HepG2 (cell line): ENCODE data around the gene IRF2BPL. TPM values are rescaled to one million over a fixed set of nuclear protein-coding genes. Genes with fewer than 3 reads are reported as not detected.

Experiments used
- ATAC-seq: fragments of 200-7000 bp; cut with Tn5 transposase; 3 replicates; pipeline ENCODE4 v1.9.1; 2020; ENCODE audit warnings: mild to moderate bottlenecking, moderate library complexity
- BruUV-seq: library from RNA; stranded (reverse); fragments of 400-500 nt; replicated peaks from 2 replicates; lab custom pipeline; 2021; lab: Mats Ljungman, UMichigan
- CTCF ChIA-PET: fragments of 300-600 bp; formaldehyde crosslinking; extraction: SDS; loops from one replicate; lab custom pipeline; 2021; ENCODE audit warnings: low total read pairs, inconsistent platforms, low intra/inter-chr PET ratio; lab: Yijun Ruan, JAX
- POLR2A ChIA-PET: fragments of 350-600 bp; sonication (Branson Sonifier 250); formaldehyde crosslinking; loops from one replicate; lab custom pipeline; 2020; ENCODE audit warnings: antibody characterized with exemption, inconsistent platforms; lab: Yijun Ruan, JAX
- DNase-seq: peaks from one replicate; pipeline ENCODE4 v3.0.0-alpha.2; 2015; ENCODE audit warnings: low spot score
- FAIRE-seq: peaks from 3 replicates; lab custom pipeline; 2011; peaks lifted over from hg19 to GRCh38; lab: Jason Lieb, UNC
- H2AFZ ChIP-seq: one replicate; pipeline ENCODE4 v1.6.1; 2011; ENCODE audit warnings: low read length, inconsistent platforms
- H3K27ac ChIP-seq: fragments of 300-600 bp; 3 replicates; pipeline ENCODE4 v1.8.0; 2011; ENCODE audit warnings: mixed run types, mild to moderate bottlenecking, mixed read lengths, low read length, inconsistent platforms; ENCODE audit not compliant: insufficient read depth; ENCODE audit errors: extremely low read length
- H3K27me3 ChIP-seq, 2 experiments: fragments of 200-600 bp in 1 of 2; 2 replicates in 1 of 2; 3 replicates in 1 of 2; pipeline versions ENCODE4 v1.6.0 to v1.8.0; 2011; ENCODE audit warnings: low read length in 2 of 2, mild to moderate bottlenecking in 2 of 2, moderate library complexity in 2 of 2, inconsistent platforms in 1 of 2; ENCODE audit not compliant: insufficient read depth in 2 of 2, control insufficient read depth in 1 of 2
- H3K36me3 ChIP-seq, 2 experiments: fragments of 200-600 bp in 1 of 2; replicated peaks in 1 of 2; 2 replicates in 1 of 2; 3 replicates in 1 of 2; pipeline versions ENCODE4 v1.5.1 to v1.8.0; 2011; ENCODE audit warnings: low read length in 2 of 2, inconsistent platforms in 1 of 2; ENCODE audit not compliant: insufficient read depth in 2 of 2, control insufficient read depth in 1 of 2
- H3K4me1 ChIP-seq: 2 replicates; pipeline ENCODE4 v1.5.1; 2012; ENCODE audit warnings: low read length, inconsistent platforms; ENCODE audit not compliant: insufficient read depth
- H3K4me2 ChIP-seq: 2 replicates; pipeline ENCODE4 v1.6.0; 2011; ENCODE audit warnings: low read depth, low read length, inconsistent platforms
- H3K4me3 ChIP-seq, 3 experiments: fragments of 200-600 bp in 1 of 3; sonication (generic), shearing (Covaris generic) in 1 of 3; replicated peaks in 1 of 3; 2 replicates each; pipeline ENCODE4 v1.5.1; 2011 to 2016; ENCODE audit warnings: low read length in 3 of 3, inconsistent platforms in 2 of 3, low read depth in 2 of 3, mild to moderate bottlenecking in 2 of 3, control low read depth in 1 of 3, mixed read lengths in 1 of 3; ENCODE audit not compliant: insufficient read depth in 1 of 3
- H3K79me2 ChIP-seq: one replicate; pipeline ENCODE4 v1.6.1; 2011; ENCODE audit warnings: low read length, inconsistent platforms; ENCODE audit not compliant: insufficient read depth
- H3K9ac ChIP-seq: 2 replicates; pipeline ENCODE4 v1.6.0; 2011; ENCODE audit warnings: mild to moderate bottlenecking, low read depth, low read length, inconsistent platforms; ENCODE audit not compliant: insufficient read depth
- H3K9me3 ChIP-seq: 2 replicates; pipeline ENCODE4 v1.5.1; 2012; ENCODE audit warnings: mild to moderate bottlenecking, low read length
- H4K20me1 ChIP-seq: 2 replicates; pipeline ENCODE4 v1.6.0; 2011; ENCODE audit warnings: inconsistent platforms, mild to moderate bottlenecking, low read length, moderate library complexity; ENCODE audit not compliant: insufficient read depth
- EHMT2 ChIP-seq: fragments of 200-600 bp; sonication (generic); IDR thresholded peaks from 2 replicates; pipeline ENCODE4 v1.7.0; 2017; ENCODE audit warnings: antibody characterized with exemption, low read depth, low read length, borderline replicate concordance
- MTF2 ChIP-seq: sonication (generic); formaldehyde crosslinking; IDR thresholded peaks from 2 replicates; pipeline ENCODE4 v1.5.0; 2020; ENCODE audit warnings: missing genetic modification reagents, borderline replicate concordance
- MZF1 ChIP-seq: sonication (generic); formaldehyde crosslinking; IDR thresholded peaks from 2 replicates; pipeline ENCODE4 v1.8.1; 2023; ENCODE audit warnings: mild to moderate bottlenecking, missing genetic modification reagents, borderline replicate concordance
- NR2F2 ChIP-seq: IDR thresholded peaks from 2 replicates; pipeline ENCODE4 v1.6.1; 2012; ENCODE audit warnings: low read depth, inconsistent platforms, borderline replicate concordance
- TAF1 ChIP-seq: sonication (generic); formaldehyde crosslinking; IDR thresholded peaks from 2 replicates; pipeline ENCODE4 v1.4.0; 2020; ENCODE audit warnings: missing genetic modification reagents
- TP53 ChIP-seq: sonication (generic); formaldehyde crosslinking; conservative IDR thresholded peaks from 2 replicates; pipeline ENCODE4 v1.4.0; 2020; ENCODE audit warnings: missing genetic modification reagents
- TRIM24 ChIP-seq: sonication (generic); formaldehyde crosslinking; IDR thresholded peaks from 2 replicates; pipeline ENCODE4 v1.8.0; 2022; ENCODE audit warnings: mild to moderate bottlenecking, missing genetic modification reagents
- U2AF2 ChIP-seq: fragments of 200-400 bp; formaldehyde crosslinking; IDR thresholded peaks from 2 replicates; pipeline ENCODE4 v1.6.1; 2017; ENCODE audit warnings: low read depth, mild to moderate bottlenecking, low read length
- ZNF441 ChIP-seq: sonication (generic); formaldehyde crosslinking; IDR thresholded peaks from 2 replicates; pipeline ENCODE4 v1.7.0; 2021; ENCODE audit warnings: missing genetic modification reagents, borderline replicate concordance
- ZNF572 ChIP-seq: sonication (generic); formaldehyde crosslinking; IDR thresholded peaks from 2 replicates; pipeline ENCODE4 v1.5.1; 2020; ENCODE audit warnings: mild to moderate bottlenecking, missing genetic modification reagents
- ZNF614 ChIP-seq: IDR thresholded peaks from 2 replicates; pipeline ENCODE4 v1.6.1; 2018; ENCODE audit warnings: missing biosample characterization, missing genetic modification reagents, inconsistent platforms, borderline replicate concordance
- ZSCAN29 ChIP-seq: sonication (generic); formaldehyde crosslinking; conservative IDR thresholded peaks from 2 replicates; pipeline ENCODE4 v1.4.0; 2020; ENCODE audit warnings: mild to moderate bottlenecking, missing genetic modification reagents
- WGBS: methylation state at CpG from one replicate; pipeline ENCODE4 v1.1.6; 2017; ENCODE audit warnings: low lambda C conversion rate; 5-methylcytosine and 5-hydroxymethylcytosine counted together
- in situ Hi-C: cut with HindIII; loops from 2 replicates; pipeline ENCODE4 v1.10.0; 2017; ENCODE audit warnings: low pct_unique_long_range_greater_than_20kb; ENCODE audit not compliant: extremely low pct_ligation_motif_present
- intact Hi-C: fragments of 100-400 bp; cut with micrococcal nuclease; formaldehyde crosslinking; loops from one replicate; pipeline ENCODE4 v1.10.0; 2022; ENCODE audit not compliant: unreplicated experiment
- polyA plus RNA-seq, 8 experiments: library from polyadenylated mRNA; depleted of rRNA in 3 of 8; stranded (reverse) in 7 of 8; unstranded in 1 of 8; fragments of >200 nt; fragmentation: Illumina TruSeq in 4 of 8; extraction: Trizol in 4 of 8; gene quantifications; 2 replicates each; pipeline versions ENCODE4 v1.2.1 to v1.2.3, GENCODE V29; 2011 to 2016; ENCODE audit warnings: low read depth in 4 of 8, missing spikeins in 1 of 8, mixed read lengths in 1 of 8; ENCODE audit not compliant: insufficient read depth in 1 of 8
- total RNA-seq, 5 experiments: library from RNA; depleted of rRNA; stranded (reverse); fragments of >200 nt; fragmentation: Illumina TruSeq; extraction: Trizol; gene quantifications; 2 replicates each; pipeline ENCODE4 v1.2.3, GENCODE V29; 2016; ENCODE audit warnings: low read depth in 1 of 5
- TF ChIP-seq, protein P1 (sequence below): sonication (generic); formaldehyde crosslinking; IDR thresholded peaks from 2 replicates; pipeline ENCODE4 v1.4.0; 2020; ENCODE audit warnings: missing genetic modification reagents
- TF ChIP-seq, protein P2 (sequence below): sonication (generic); IDR thresholded peaks from 2 replicates; pipeline ENCODE4 v1.6.1; 2016; ENCODE audit warnings: low read depth, borderline replicate concordance
- TF ChIP-seq, protein P3 (sequence below): sonication (generic); formaldehyde crosslinking; IDR thresholded peaks from 2 replicates; pipeline ENCODE4 v1.8.1; 2023; ENCODE audit warnings: mild to moderate bottlenecking, missing genetic modification reagents
- TF ChIP-seq, protein P4 (sequence below): sonication (generic); formaldehyde crosslinking; IDR thresholded peaks from 2 replicates; pipeline ENCODE4 v1.5.0; 2020; ENCODE audit warnings: missing genetic modification reagents
- TF ChIP-seq, protein P5 (sequence below): sonication (generic); formaldehyde crosslinking; IDR thresholded peaks from 2 replicates; pipeline ENCODE4 v1.8.0; 2022; ENCODE audit warnings: missing genetic modification reagents, mild to moderate bottlenecking, borderline replicate concordance

The IRF2BPL gene
- total and polyA plus RNA-seq, 2 of the 13 experiments (the other 11 are each of a cell fraction or from before 2014, with no cell fraction given): 6.6 to 8.4 TPM

DNA sequence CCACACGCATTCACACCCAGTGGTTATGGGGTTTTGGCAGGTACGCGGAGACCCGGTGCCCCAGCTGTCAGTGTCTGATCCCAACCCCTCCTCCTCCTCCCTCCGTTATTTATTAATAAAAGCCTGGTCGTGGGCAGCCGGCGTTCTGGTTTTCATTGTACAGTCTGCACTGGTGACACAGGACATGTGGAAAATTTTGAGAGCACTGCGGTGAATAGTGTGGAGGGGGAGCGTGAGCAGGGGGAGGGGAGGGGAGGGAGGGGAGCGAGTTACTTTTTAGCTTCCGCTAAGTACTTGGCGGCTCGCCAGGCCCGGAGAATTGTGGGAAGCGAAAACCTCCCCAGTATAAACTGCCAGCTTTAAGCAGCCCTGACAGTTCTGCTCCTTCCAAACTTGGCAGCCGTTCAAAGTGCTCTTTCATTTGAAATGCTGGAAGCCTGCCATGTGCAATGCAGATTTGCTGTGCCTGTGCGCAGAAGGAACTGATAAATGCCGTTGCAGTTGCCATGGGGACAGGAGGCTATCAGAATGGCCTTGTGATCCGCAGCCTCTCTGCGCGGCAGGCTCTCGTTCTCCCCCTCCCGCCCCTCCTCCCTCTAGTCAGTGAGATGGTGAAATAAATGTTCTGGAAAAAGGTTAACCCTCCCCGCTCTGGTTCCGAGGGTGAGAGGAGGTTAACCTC lies 11.7 kb upstream of the IRF2BPL start (continued):
- TF ChIP-seq TP53 (CRISPR knock-in tag) (no peak), ZNF614 (CRISPR knock-in tag) (peak; percentile 59; the same call in 1 of the 2 replicates), ZNF572 (no peak)
- TF ChIP-seq, protein P1, sequence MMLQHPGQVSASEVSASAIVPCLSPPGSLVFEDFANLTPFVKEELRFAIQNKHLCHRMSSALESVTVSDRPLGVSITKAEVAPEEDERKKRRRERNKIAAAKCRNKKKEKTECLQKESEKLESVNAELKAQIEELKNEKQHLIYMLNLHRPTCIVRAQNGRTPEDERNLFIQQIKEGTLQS (CRISPR knock-in tag): no peak; the same call in 1 of the 2 replicates
- TF ChIP-seq, protein P2, sequence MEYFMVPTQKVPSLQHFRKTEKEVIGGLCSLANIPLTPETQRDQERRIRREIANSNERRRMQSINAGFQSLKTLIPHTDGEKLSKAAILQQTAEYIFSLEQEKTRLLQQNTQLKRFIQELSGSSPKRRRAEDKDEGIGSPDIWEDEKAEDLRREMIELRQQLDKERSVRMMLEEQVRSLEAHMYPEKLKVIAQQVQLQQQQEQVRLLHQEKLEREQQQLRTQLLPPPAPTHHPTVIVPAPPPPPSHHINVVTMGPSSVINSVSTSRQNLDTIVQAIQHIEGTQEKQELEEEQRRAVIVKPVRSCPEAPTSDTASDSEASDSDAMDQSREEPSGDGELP: no peak
- TF ChIP-seq, protein P3, sequence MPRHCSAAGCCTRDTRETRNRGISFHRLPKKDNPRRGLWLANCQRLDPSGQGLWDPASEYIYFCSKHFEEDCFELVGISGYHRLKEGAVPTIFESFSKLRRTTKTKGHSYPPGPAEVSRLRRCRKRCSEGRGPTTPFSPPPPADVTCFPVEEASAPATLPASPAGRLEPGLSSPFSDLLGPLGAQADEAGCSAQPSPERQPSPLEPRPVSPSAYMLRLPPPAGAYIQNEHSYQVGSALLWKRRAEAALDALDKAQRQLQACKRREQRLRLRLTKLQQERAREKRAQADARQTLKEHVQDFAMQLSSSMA: no peak

DNA sequence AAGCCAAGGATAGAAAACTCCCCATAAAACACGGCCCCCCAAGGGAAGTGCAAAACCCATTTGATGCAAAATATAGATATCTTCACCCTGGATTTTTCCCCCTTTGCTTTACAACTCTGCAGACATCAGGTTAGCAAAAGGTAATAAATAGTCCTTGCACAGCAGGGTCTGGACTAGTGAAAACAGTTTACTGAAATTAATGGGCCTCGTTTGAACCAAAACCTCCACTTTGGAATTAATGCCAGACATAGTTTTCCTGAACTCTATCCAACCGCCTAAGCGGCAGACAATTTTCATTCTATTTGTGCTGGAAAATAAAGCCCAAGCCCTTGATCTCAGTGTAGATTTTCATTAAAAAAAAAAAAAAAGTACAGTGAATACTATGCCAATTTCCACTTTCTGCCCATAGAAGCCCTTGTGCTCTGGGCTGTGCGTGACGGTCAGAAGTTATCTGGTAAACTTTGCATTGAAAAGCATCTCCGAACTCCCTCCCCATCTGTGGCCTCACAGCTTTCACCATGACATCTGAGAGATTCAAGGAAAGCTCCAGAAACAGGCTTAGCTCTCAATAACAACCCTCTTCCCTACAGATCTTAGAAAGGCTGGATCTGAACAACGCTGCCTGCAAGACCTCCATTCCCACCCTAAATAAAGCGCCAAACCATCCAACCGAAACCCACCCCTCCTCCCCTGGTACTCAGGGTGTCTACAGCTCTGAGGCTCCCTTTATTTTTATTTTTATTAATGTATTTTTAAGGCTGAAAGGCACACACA lies 11.0 kb upstream of the IRF2BPL start:
- ChIA-PET POLR2A (interaction anchor here (1.0 to 8.8 kb wide), 8 partner anchors 8 to 91 kb away, joined by 3 to 85 read pairs (median 9); partner anchors contain the start of gene IRF2BPL), CTCF (interaction anchor here (1.2 kb wide), 1 partner anchor 14 kb away, joined by 3 read pairs; no protein-coding TSS in a partner anchor)
- H3K9ac ChIP-seq: peak overlapping the region; percentile 71
- no peaks in the 10 kb centered on the region for H3K27me3 ChIP-seq
- peak overlapping the region; percentile 84 for H3K27ac ChIP-seq
- H3K4me3 ChIP-seq: peak overlapping the region; percentile 30 to 67 (median 58); a peak in 5 of 6 replicates
- H2AFZ ChIP-seq: no peak overlapping the region
- DNase-seq: no peak
- ATAC-seq: peak; percentile 9; the same call in 2 of the 3 replicates
- no peaks in the 10 kb centered on the region for H3K36me3 ChIP-seq
- no peaks in the 10 kb centered on the region for H3K79me2 ChIP-seq
- peaks cover 85% of the 10 kb centered on the region for H3K4me1 ChIP-seq
- H3K4me2 ChIP-seq: peak overlapping the region; percentile 94
- H4K20me1 ChIP-seq: no peaks in the 10 kb centered on the region
- no TSS peak for BruUV-seq
- WGBS: 10% methylated on average over 10 of the region's 10 CpGs
- FAIRE-seq: no peak
- in situ Hi-C loops: loop anchor here (5.0 kb wide), 1 partner anchor 72 kb away; no protein-coding TSS in a partner anchor
- intact Hi-C loops: loop anchor here (1.0 to 5.0 kb wide), 3 partner anchors 17 to 83 kb away; partner anchors contain the start of gene CIPC
- H3K9me3 ChIP-seq: no peaks in the 10 kb centered on the region
- TF ChIP-seq NR2F2 (no peak), ZSCAN29 (CRISPR knock-in tag) (0 out of 2 replicates have a peak, but pooled peaks have one; percentile 4), TAF1 (no peak), ZNF441 (CRISPR knock-in tag) (no peak), EHMT2 (no peak), MTF2 (CRISPR knock-in tag) (no peak), U2AF2 (no peak), MZF1 (CRISPR knock-in tag) (no peak), TRIM24 (no peak)
- TF ChIP-seq, protein P4, sequence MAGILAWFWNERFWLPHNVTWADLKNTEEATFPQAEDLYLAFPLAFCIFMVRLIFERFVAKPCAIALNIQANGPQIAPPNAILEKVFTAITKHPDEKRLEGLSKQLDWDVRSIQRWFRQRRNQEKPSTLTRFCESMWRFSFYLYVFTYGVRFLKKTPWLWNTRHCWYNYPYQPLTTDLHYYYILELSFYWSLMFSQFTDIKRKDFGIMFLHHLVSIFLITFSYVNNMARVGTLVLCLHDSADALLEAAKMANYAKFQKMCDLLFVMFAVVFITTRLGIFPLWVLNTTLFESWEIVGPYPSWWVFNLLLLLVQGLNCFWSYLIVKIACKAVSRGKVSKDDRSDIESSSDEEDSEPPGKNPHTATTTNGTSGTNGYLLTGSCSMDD: no peak
- TF ChIP-seq, protein P5, sequence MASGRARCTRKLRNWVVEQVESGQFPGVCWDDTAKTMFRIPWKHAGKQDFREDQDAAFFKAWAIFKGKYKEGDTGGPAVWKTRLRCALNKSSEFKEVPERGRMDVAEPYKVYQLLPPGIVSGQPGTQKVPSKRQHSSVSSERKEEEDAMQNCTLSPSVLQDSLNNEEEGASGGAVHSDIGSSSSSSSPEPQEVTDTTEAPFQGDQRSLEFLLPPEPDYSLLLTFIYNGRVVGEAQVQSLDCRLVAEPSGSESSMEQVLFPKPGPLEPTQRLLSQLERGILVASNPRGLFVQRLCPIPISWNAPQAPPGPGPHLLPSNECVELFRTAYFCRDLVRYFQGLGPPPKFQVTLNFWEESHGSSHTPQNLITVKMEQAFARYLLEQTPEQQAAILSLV: no peak
